Astrocyte (in vitro differentiated cells and primary cell): Measurements from ENCODE around the gene TOR1A. TPM values are rescaled to one million over a fixed set of nuclear protein-coding genes. Genes with fewer than 3 reads are reported as not detected.

Source experiments
- DNase-seq: peaks from one replicate; pipeline ENCODE4 v3.0.0-alpha.2; 2010; ENCODE audit warnings: low read depth
- FAIRE-seq: peaks from 2 replicates; lab custom pipeline; 2011; peaks lifted over from hg19 to GRCh38; lab: Jason Lieb, UNC
- H2AFZ ChIP-seq: 2 replicates; pipeline ENCODE4 v1.6.0; 2012; ENCODE audit warnings: low read depth, low read length, inconsistent platforms
- H3K27ac ChIP-seq: 2 replicates; pipeline ENCODE4 v1.5.1; 2011; ENCODE audit warnings: low read depth, low read length, inconsistent platforms
- H3K27me3 ChIP-seq: 2 replicates; pipeline ENCODE4 v1.6.0; 2011; ENCODE audit warnings: low read length, inconsistent platforms; ENCODE audit not compliant: insufficient read depth
- H3K36me3 ChIP-seq: 2 replicates; pipeline ENCODE4 v1.5.1; 2011; ENCODE audit warnings: low read length, inconsistent platforms; ENCODE audit not compliant: insufficient read depth
- H3K4me1 ChIP-seq: 2 replicates; pipeline ENCODE4 v1.5.1; 2011; ENCODE audit warnings: low read length, inconsistent platforms; ENCODE audit not compliant: insufficient read depth
- H3K4me2 ChIP-seq: 2 replicates; pipeline ENCODE4 v1.6.0; 2012; ENCODE audit warnings: low read length, inconsistent platforms
- H3K4me3 ChIP-seq: 2 replicates; pipeline ENCODE4 v1.5.1; 2011; ENCODE audit warnings: low read depth, mild to moderate bottlenecking, low read length, inconsistent platforms; ENCODE audit not compliant: insufficient read depth
- H3K79me2 ChIP-seq: 2 replicates; pipeline ENCODE4 v1.6.0; 2012; ENCODE audit warnings: mild to moderate bottlenecking, low read length, inconsistent platforms; ENCODE audit not compliant: insufficient read depth
- H3K9ac ChIP-seq: 2 replicates; pipeline ENCODE4 v1.6.0; 2012; ENCODE audit warnings: mild to moderate bottlenecking, low read length, inconsistent platforms
- H3K9me3 ChIP-seq: 2 replicates; pipeline ENCODE4 v1.5.1; 2012; ENCODE audit warnings: low read depth, mild to moderate bottlenecking, low read length, inconsistent platforms; ENCODE audit not compliant: insufficient read depth
- H4K20me1 ChIP-seq: 2 replicates; pipeline ENCODE4 v1.6.0; 2012; ENCODE audit warnings: low read length, inconsistent platforms; ENCODE audit not compliant: insufficient read depth
- H3K27ac Mint-ChIP-seq: one replicate; pipeline ENCODE4 v1.8.0; 2021; ENCODE audit warnings: mild to moderate bottlenecking, mixed read lengths; ENCODE audit not compliant: unreplicated experiment
- H3K27me3 Mint-ChIP-seq: one replicate; pipeline ENCODE4 v1.8.0; 2021; ENCODE audit warnings: low read depth, mixed read lengths; ENCODE audit not compliant: unreplicated experiment
- H3K36me3 Mint-ChIP-seq: one replicate; pipeline ENCODE4 v1.8.0; 2021; ENCODE audit warnings: low read depth, mixed read lengths; ENCODE audit not compliant: unreplicated experiment
- H3K4me1 Mint-ChIP-seq: one replicate; pipeline ENCODE4 v1.8.0; 2021; ENCODE audit warnings: low read depth, mixed read lengths; ENCODE audit not compliant: unreplicated experiment
- H3K4me3 Mint-ChIP-seq: one replicate; pipeline ENCODE4 v1.8.0; 2021; ENCODE audit warnings: mild to moderate bottlenecking, moderate library complexity, mixed read lengths; ENCODE audit not compliant: unreplicated experiment
- H3K9me3 Mint-ChIP-seq: one replicate; pipeline ENCODE4 v1.8.0; 2021; ENCODE audit warnings: mild to moderate bottlenecking, mixed read lengths; ENCODE audit not compliant: unreplicated experiment
- CTCF ChIP-seq: IDR thresholded peaks from 2 replicates; pipeline ENCODE4 v1.5.1; 2011; ENCODE audit warnings: low read depth, mild to moderate bottlenecking, inconsistent platforms, low read length, moderate library complexity; ENCODE audit not compliant: insufficient read depth
- EZH2 ChIP-seq: IDR thresholded peaks from 2 replicates; pipeline ENCODE4 v1.6.1; 2012; ENCODE audit warnings: mild to moderate bottlenecking, low read length, inconsistent platforms; ENCODE audit not compliant: insufficient read depth
- total RNA-seq: library from RNA; stranded (reverse); gene quantifications from 2 replicates; pipeline ENCODE4 v1.2.1, GENCODE V29; 2021

The TOR1A gene
- total RNA-seq, 1 donor from 2014 or later: 65.3 TPM

DNA sequence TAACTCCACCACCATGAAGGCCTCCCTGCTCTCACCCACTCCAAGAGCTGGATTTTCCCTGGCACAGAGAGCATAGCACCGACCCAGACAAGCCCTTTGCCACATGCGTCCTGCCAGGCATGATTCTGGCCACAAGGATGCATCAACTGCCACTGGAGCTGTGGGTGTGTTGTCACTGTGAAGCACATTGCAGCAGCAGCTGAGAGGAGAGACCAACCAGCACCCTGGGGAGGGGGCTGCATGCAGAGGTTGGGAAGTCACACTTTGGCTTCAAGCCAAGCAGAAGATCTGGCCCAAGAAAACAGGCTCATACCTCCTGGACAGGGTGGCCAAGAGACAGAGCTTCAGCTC lies 48.5 kb downstream of the TOR1A start:
- H3K27me3 ChIP-seq: peaks cover 6% of the 10 kb centered on the region
- H4K20me1 ChIP-seq: no peaks in the 10 kb centered on the region
- no peak for FAIRE-seq
- no peak for TF ChIP-seq EZH2
- no peak overlapping the region for H3K9ac ChIP-seq
- no peak overlapping the region for H3K27ac ChIP-seq
- no peak overlapping the region for H3K4me3 Mint-ChIP-seq
- no peaks in the 10 kb centered on the region for H3K79me2 ChIP-seq
- H3K4me3 ChIP-seq: no peak overlapping the region
- H3K9me3 ChIP-seq: no peaks in the 10 kb centered on the region
- peaks cover 19% of the 10 kb centered on the region for H3K27me3 Mint-ChIP-seq
- no peak overlapping the region for H3K27ac Mint-ChIP-seq
- no peaks in the 10 kb centered on the region for H3K36me3 ChIP-seq
- peaks cover 8% of the 10 kb centered on the region for H3K4me1 Mint-ChIP-seq
- DNase-seq: no peak
- peaks cover 18% of the 10 kb centered on the region for H3K4me1 ChIP-seq
- H3K36me3 Mint-ChIP-seq: no peaks in the 10 kb centered on the region
- H3K4me2 ChIP-seq: no peak overlapping the region
- no peak overlapping the region for H2AFZ ChIP-seq
- peaks cover 3% of the 10 kb centered on the region for H3K9me3 Mint-ChIP-seq

DNA sequence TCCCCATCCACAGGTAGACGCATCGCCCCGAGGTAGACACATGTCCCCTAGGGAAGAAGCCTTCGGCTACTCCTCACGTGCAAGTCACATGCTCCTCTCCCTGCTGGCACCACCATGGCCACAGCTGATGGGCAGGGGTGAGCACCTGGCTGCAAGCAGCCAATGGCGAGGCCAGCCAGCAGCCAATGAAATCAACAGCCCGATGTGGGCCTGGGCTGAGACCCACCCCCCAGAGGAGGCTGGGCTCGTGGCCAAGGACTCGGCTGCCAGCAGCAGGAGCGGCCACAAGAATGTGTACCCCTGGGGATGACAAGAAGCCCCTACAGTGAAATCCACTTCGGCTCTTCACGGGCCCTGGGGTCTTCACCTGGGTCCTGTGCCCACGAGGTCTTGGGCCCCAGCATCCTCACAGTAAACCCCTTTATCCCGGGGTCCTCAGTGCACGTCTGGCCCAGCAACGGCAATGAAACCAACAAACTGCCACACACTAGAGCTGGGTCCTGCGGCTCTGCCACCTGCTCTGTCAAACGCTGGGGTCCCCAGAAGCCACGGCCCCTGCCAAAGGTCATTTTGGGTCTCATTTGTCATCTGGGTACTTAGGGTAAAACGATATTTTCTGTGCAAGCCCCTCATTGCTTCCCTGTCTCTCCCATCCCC lies 49.0 kb downstream of the TOR1A start:
- Mint-ChIP-seq H3K4me1 (peaks cover 8% of the 10 kb centered on the region), H3K27ac (no peak overlapping the region), H3K4me3 (no peak overlapping the region), H3K36me3 (no peaks in the 10 kb centered on the region), H3K27me3 (peaks cover 18% of the 10 kb centered on the region), H3K9me3 (peaks cover 3% of the 10 kb centered on the region)
- no peaks in the 10 kb centered on the region for H3K79me2 ChIP-seq
- H2AFZ ChIP-seq: no peak overlapping the region
- H3K4me1 ChIP-seq: peaks cover 18% of the 10 kb centered on the region
- H3K4me2 ChIP-seq: no peak overlapping the region
- H3K36me3 ChIP-seq: no peaks in the 10 kb centered on the region
- no peaks in the 10 kb centered on the region for H3K9me3 ChIP-seq
- H3K4me3 ChIP-seq: no peak overlapping the region
- FAIRE-seq (no peak), DNase-seq (no peak)
- no peaks in the 10 kb centered on the region for H4K20me1 ChIP-seq
- H3K9ac ChIP-seq: no peak overlapping the region
- TF ChIP-seq EZH2 (no peak), CTCF (no peak)
- H3K27ac ChIP-seq: no peak overlapping the region
- H3K27me3 ChIP-seq: peaks cover 3% of the 10 kb centered on the region

DNA sequence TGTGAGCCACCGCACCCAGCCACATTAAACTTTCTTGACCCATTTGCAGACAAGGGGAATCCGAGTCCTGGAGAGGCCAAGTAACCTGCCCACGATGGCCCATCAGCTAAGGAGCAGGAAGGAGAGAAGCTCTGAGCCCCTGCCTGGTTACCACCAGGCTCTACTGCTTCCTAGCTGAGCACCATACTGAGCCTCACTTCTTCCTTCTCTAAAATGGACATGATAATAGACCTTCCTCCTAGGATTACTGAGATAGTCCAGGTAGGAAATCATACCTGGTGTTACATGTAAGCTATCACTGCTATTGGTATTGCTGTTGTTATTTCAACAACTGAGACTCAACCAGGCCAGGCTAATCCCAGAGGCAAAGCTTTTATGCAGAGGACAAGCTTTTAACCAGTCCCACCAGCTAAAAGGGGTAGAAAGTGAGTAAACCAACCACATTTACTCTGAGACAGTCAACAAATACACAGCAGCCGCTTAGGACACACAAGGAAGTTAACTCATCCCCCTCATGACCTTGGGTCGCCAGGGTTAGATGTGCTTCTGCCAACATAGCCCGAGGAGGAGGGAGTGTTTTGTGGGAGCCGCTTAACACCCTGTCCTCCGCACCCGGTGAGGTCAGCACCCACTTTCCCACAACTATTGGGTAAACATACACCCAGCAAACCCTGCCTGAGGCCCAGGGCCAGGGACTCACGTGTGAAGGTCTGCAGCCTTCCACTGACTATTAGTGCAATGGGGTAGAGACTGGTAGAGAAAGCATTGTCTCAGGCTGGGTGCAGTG lies 50.5 kb downstream of the TOR1A start:
- Histone ChIP-seq H2AFZ (no peak overlapping the region), H3K4me1 (peaks cover 18% of the 10 kb centered on the region), H3K36me3 (no peaks in the 10 kb centered on the region), H3K27me3 (peaks cover 3% of the 10 kb centered on the region), H3K79me2 (no peaks in the 10 kb centered on the region), H4K20me1 (no peaks in the 10 kb centered on the region), H3K4me3 (no peak overlapping the region), H3K9ac (no peak overlapping the region), H3K27ac (no peak overlapping the region), H3K9me3 (no peaks in the 10 kb centered on the region), H3K4me2 (no peak overlapping the region)
- Mint-ChIP-seq H3K4me1 (peaks cover 8% of the 10 kb centered on the region), H3K9me3 (peaks cover 3% of the 10 kb centered on the region), H3K4me3 (no peak overlapping the region), H3K27ac (no peak overlapping the region), H3K36me3 (no peaks in the 10 kb centered on the region), H3K27me3 (peaks cover 23% of the 10 kb centered on the region)
- TF ChIP-seq CTCF (no peak), EZH2 (no peak)
- FAIRE-seq (no peak), DNase-seq (peak; percentile 12)
